HG03103 (cell line): Measurements from ENCODE around the gene TINAGL1.

ENCODE experiments used
- ATAC-seq: cut with Tn5 transposase; IDR thresholded peaks from one replicate; pipeline ENCODE4 v1.9.1; 2021; ENCODE audit warnings: low read depth; ENCODE audit not compliant: unreplicated experiment

TINAGL1 gene

GRCh38 chr1:31568895-31569595 lies 7.3 kb upstream of the TINAGL1 start:
- ATAC-seq = no peak

DNA sequence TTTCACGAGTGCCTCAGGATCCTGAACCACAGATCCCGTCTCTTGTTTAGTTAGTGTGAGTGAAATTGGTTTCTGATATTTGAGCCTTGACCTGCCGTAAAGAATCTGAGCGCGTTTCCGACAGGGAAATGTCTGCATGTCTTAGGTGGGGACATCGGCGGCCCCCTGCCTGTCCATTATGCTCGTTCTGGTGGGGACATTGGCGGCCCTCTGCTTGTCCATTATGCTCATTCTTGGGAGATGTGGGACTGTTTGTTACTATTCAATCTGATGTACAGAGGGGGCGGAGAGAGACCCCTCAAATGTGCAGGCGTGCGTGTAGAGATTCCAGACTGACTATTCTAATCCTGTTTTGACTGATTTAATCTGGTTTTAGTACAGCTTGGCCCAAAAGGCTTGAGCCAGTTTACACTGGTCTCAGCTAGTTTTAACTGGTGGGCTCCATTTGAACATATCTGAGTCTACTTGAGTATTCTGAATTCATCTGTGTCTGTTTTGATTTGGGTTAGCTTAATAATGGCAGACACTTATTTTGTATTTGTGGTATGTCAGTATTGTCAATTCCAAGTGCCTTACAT lies 6.6 kb upstream of the TINAGL1 start:
- ATAC-seq = no peak

DNA sequence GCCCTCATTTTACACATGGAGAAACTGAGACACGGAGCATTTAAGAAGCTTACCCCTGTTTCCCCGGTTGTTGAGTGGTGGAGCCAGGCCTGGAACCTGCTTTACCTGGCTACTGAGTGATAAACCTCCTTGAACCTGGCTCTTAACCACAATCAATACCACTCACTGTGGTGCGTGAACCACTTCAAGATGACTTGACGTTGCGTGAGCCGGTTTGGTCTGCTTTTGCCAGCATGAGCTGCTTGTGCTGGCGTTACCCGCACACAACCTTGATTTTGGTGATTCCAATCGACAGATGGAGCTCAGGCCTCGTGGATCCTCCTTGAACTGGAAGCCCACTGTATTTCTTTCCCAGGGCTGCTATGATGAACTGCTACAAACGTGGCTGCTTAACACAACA lies 6.1 kb upstream of the TINAGL1 start:
- no peak for ATAC-seq

DNA sequence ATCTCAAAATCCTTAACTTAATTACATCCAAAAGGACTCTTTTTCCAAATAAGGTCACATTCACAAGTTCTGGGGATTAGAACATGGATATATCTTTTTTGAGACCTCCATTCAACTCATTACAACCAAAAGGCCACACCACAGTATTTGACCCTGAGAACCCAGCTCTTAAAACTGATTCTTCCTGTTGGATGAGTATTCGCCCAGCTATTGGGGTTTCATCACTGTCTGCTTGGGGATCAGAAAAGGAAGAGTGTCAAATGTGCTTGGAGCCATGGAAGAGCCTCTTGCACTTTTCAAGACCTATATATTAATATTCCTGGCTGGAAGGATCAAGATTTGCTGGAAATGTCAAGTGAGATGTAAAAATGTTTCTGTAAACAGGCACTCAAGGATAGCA lies 5.4 kb upstream of the TINAGL1 start:
- no peak for ATAC-seq

GRCh38 chr1:31571340-31572295 lies 4.7 kb upstream of the TINAGL1 start:
- no peak for ATAC-seq

- ATAC-seq = no peak
These were observed 3.8 kb upstream of the TINAGL1 start for GRCh38 chr1:31572323-31573104.

DNA sequence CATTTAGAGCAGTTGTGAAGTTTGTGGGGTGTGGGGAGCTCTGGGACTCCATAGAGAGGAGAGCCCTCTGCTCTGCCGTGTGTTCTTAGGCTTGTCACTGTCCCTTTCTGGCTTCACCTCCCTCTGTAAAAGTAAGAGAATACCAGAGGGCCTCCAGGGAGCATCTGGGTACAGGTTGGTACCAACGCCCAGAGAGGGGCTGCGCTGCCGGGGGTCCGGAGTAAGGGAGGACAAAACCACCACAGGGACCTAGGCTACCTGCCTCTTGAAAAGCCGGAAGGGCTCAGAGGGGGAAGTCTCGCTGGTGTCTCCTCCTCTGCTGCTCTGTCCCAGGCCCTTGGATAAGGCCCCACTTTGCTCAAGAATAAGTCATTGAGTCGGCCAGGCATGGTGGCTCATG lies 3.1 kb upstream of the TINAGL1 start:
- no peak for ATAC-seq

- no peak for ATAC-seq
These were observed 1.5 kb upstream of the TINAGL1 start for GRCh38 chr1:31574749-31575368.

DNA sequence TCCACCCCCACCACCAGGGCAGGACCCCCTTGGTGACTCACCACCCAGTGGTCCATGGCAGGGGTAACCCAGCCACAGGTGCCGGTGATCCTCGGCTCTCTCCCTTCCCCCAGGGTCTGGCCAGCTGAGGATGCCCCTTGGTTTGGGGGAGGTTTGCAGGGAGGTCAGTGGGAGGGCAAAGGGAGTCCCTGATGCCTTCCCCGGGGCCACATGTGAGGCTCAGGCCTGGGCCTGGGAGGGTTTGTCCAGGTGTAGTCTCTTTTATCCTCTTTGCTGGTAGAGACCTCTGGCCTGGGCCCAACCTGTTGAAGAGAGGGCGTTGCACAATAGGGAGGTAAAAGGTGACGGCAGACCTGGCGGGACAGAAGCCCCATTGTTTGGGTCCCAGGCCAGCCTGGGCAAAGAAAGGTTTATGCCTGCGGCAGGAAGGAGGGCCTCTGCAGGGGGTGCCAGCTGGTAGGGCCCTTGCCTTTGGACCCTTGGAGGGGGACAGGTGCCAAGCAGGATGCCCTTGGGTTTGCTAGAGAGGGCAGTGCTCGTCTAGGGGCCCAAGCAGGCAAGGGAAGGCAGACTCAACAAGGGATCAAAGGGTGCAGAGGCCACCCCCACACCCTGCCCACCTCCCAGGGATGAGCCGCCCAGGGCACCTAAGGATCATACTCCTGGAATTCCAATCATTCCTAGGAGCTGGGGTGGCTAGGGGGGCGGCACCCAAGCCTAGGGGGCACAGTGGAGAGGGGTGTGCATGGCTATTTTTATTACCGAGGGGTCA lies 760 bp upstream of the TINAGL1 start:
- no peak for ATAC-seq

- ATAC-seq = no peak
These were observed 584 bp downstream of the TINAGL1 start for GRCh38 chr1:31576743-31577455.

- ATAC-seq = no peak
These were observed 1.3 kb downstream of the TINAGL1 start for GRCh38 chr1:31577515-31578192.

DNA sequence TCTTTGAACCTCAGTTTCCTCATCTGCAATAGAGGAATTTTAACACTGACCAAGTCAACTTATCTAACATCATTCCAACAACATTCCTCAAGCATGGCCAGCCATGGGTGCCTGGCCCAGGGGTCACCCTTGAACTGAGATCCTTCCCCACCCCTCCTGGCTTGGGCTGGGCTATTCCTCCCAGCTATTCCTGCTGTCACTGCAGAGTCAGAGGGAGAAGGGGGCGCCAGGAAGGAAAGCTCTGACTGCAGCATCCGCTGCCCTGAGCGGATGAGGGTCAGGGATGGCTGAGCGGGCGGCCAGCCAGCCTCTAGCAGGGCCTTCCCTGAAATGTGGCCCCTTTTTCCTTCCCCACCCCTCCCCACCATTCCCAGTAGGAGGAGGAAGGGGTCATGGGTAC lies 3.1 kb downstream of the TINAGL1 start:
- no peak for ATAC-seq

- ATAC-seq = no peak
These were observed 4.2 kb downstream of the TINAGL1 start for GRCh38 chr1:31580513-31580870.

- ATAC-seq = no peak
These were observed 4.7 kb downstream of the TINAGL1 start for GRCh38 chr1:31580891-31581603.

DNA sequence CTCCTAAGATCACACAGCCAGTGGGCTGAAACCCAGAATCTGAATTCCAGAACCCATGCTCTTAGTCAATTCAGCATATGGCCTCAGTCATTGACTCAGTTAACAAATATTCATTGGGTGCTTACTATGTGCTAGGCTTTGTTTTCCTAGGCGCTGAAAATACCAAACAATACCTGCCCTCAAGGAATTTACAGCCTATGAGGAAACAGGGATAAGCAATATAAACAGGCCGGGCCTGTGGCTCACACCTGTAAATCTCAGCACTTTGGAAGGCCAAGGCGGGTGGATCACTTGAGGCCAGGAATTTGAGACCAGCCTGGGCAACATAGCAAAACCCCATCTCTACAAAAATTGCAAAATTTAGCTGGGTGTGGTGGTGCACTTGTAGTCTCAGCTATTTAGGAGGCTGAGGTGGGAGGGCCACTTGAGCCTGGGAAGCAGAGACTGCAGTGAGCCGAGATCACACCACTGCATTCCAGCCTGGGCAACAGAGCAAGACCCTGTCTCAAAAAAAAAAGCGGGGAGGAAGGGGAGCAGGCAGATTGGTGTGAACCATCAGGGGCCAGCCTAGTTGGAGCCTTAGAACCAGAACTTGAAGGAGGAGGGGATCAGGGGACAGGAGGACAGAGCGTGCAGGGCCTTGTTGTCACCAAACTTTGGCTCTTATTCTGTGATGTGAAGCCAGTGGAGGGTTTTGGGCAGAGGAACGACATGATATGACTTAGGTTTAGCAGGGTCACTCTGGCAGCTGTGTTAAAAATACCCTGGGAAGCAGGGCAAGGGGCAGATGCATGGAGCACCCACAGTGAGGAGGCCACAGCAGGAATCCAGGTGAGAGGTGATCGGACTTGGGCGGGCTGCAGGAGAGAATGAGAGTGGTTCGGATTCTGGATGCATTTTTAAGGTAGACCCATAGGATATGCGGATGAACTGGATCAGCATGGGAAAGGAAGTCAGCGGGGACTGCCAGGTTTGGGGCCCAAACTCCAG lies 5.8 kb downstream of the TINAGL1 start:
- no peak for ATAC-seq

DNA sequence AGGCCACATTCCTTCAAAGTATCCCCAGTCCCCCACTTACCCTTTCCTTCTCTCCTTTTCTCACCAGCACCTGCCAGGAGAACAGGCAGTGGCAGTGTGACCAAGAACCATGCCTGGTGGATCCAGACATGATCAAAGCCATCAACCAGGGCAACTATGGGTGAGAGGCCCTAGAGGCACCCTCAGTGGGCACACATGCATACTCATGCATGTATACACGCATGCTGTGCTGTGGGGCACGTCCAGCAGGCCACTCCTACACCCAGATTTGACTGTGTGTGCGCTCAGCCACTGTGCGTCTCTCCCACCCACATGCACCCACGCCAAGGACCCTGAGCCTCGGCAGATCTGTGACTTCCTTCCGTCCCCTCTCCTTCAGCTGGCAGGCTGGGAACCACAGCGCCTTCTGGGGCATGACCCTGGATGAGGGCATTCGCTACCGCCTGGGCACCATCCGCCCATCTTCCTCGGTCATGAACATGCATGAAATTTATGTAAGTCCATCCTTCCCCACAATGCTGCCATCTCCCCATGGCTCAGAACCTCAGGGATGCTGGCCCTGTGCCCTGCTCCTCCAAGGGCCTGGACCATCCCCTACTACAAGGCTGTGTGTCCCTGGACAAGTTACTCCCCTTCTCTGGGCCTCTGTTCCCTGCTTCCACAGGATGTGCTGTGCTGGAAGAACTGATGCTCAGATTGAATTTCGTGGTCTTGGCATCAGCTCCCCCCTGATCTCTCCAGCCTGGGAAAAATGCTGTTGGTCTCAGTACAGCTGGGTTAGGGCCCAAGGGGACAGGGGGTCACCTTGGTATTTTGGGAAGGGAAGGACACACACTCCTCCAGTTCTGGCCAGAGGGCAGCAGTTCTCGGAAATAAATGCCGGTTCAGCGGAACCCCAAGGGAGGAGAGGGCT lies 7.0 kb downstream of the TINAGL1 start:
- no peak for ATAC-seq
